IMR-90 (cell line): Measurements from ENCODE around the gene IRAG1.

ENCODE experiments used
- CEBPB ChIP-seq: IDR thresholded peaks from 2 replicates; pipeline ENCODE4 v1.6.1; 2012; ENCODE audit warnings: low read depth, low read length, improper control_type of control experiment
- CHD1 ChIP-seq: IDR thresholded peaks from 2 replicates; pipeline ENCODE4 v1.6.1; 2012; ENCODE audit warnings: low read depth, low read length, improper control_type of control experiment
- CTCF ChIP-seq: conservative IDR thresholded peaks from 2 replicates; pipeline ENCODE4 v1.5.1; 2012; ENCODE audit warnings: mild to moderate bottlenecking, low read depth, low read length, improper control_type of control experiment
- FOS ChIP-seq: fragments of 150-350 bp; IDR thresholded peaks from 2 replicates; pipeline ENCODE4 v1.6.1; 2016; ENCODE audit warnings: low read depth, low read length
- MAFK ChIP-seq: IDR thresholded peaks from 2 replicates; pipeline ENCODE4 v1.6.1; 2012; ENCODE audit warnings: low read depth, low read length, improper control_type of control experiment
- MAZ ChIP-seq: IDR thresholded peaks from 2 replicates; pipeline ENCODE4 v1.6.1; 2012; ENCODE audit warnings: low read depth, mild to moderate bottlenecking, low read length, improper control_type of control experiment, moderate library complexity, borderline replicate concordance
- NFE2L2 ChIP-seq: fragments of 150-350 bp; IDR thresholded peaks from 2 replicates; pipeline ENCODE4 v1.6.1; 2016; ENCODE audit warnings: low read depth, mild to moderate bottlenecking, low read length
- POLR2A ChIP-seq: IDR thresholded peaks from 2 replicates; pipeline ENCODE4 v1.6.1; 2012; ENCODE audit warnings: mild to moderate bottlenecking, low read depth, low read length
- RAD21 ChIP-seq: IDR thresholded peaks from 2 replicates; pipeline ENCODE4 v1.6.1; 2012; ENCODE audit warnings: low read length, improper control_type of control experiment
- RFX5 ChIP-seq: IDR thresholded peaks from 2 replicates; pipeline ENCODE4 v1.8.0; 2012; ENCODE audit warnings: low read depth, mild to moderate bottlenecking, low read length, moderate library complexity
- USF2 ChIP-seq: fragments of 150-350 bp; IDR thresholded peaks from 2 replicates; pipeline ENCODE4 v1.6.1; 2017; ENCODE audit warnings: mild to moderate bottlenecking, antibody characterized with exemption, low read length, low read depth

GRCh38 chr11:10686311-10686710 is 7.2 kb downstream of the IRAG1 start:
- TF ChIP-seq RFX5 (no peak), CTCF (no peak), USF2 (no peak), POLR2A (no peak), CEBPB (no peak), NFE2L2 (no peak), MAZ (no peak), CHD1 (no peak), MAFK (no peak), RAD21 (no peak), FOS (no peak)
